Hepatocyte (in vitro differentiated cells): ENCODE results near the gene CPSF6. TPM values are rescaled to one million over a fixed set of nuclear protein-coding genes. Genes with fewer than 3 reads are reported as not detected.

Experiments used
- DNase-seq: peaks from one replicate; pipeline ENCODE4 v3.0.0-alpha.2; 2016; ENCODE audit warnings: low spot score
- H2AFZ ChIP-seq: fragments of 200-600 bp; sonication (generic); 2 replicates; pipeline ENCODE4 v1.6.0; 2016; ENCODE audit warnings: antibody characterized with exemption, mild to moderate bottlenecking
- H3K27ac ChIP-seq: fragments of 200-600 bp; sonication (generic); 2 replicates; pipeline ENCODE4 v1.5.1; 2016; ENCODE audit warnings: mild to moderate bottlenecking
- H3K27me3 ChIP-seq: fragments of 200-600 bp; sonication (generic); 2 replicates; pipeline ENCODE4 v1.6.1; 2016
- H3K36me3 ChIP-seq: fragments of 200-600 bp; sonication (generic); replicated peaks from 2 replicates; pipeline ENCODE4 v1.5.1; 2016; ENCODE audit warnings: low read depth; ENCODE audit not compliant: insufficient read depth
- H3K4me1 ChIP-seq: fragments of 200-600 bp; sonication (generic); 2 replicates; pipeline ENCODE4 v1.5.1; 2016; ENCODE audit warnings: mild to moderate bottlenecking, moderate library complexity; ENCODE audit not compliant: insufficient read depth
- H3K4me2 ChIP-seq: fragments of 200-600 bp; sonication (generic); 2 replicates; pipeline ENCODE4 v1.6.0; 2016
- H3K4me3 ChIP-seq: fragments of 200-600 bp; sonication (generic); 2 replicates; pipeline ENCODE4 v1.5.1; 2016; ENCODE audit warnings: mild to moderate bottlenecking
- H3K79me2 ChIP-seq: fragments of 200-600 bp; sonication (generic); 2 replicates; pipeline ENCODE4 v1.6.0; 2017; ENCODE audit warnings: mild to moderate bottlenecking
- H3K9me2 ChIP-seq: fragments of 200-600 bp; sonication (generic); replicated peaks from 2 replicates; pipeline ENCODE4 v1.6.0; 2017; ENCODE audit warnings: mild to moderate bottlenecking; ENCODE audit not compliant: insufficient read depth
- H3K9me3 ChIP-seq: fragments of 200-600 bp; sonication (generic); 2 replicates; pipeline ENCODE4 v1.5.1; 2016; ENCODE audit warnings: low read depth, mild to moderate bottlenecking
- H4K20me1 ChIP-seq: fragments of 200-600 bp; sonication (generic); 2 replicates; pipeline ENCODE4 v1.6.0; 2016; ENCODE audit warnings: mild to moderate bottlenecking; ENCODE audit not compliant: insufficient read depth, poor library complexity, severe bottlenecking
- EZH2 ChIP-seq: fragments of 200-600 bp; sonication (generic); IDR thresholded peaks from 2 replicates; pipeline ENCODE4 v1.6.1; 2016; ENCODE audit warnings: antibody characterized with exemption, mild to moderate bottlenecking, borderline replicate concordance
- EZH2phosphoT487 ChIP-seq: fragments of 200-600 bp; sonication (generic); IDR thresholded peaks from one replicate; pipeline ENCODE4 v1.6.1; 2018; ENCODE audit warnings: antibody characterized with exemption, mild to moderate bottlenecking, low read depth, moderate library complexity; ENCODE audit not compliant: unreplicated experiment, severe bottlenecking
- WGBS: methylation state at CpG from one replicate; pipeline ENCODE4 v1.1.6; 2016; ENCODE audit warnings: low lambda C conversion rate; ENCODE audit errors: missing lambda C conversion rate; 5-methylcytosine and 5-hydroxymethylcytosine counted together
- polyA plus RNA-seq: library from polyadenylated mRNA; unstranded; fragments of >200 nt; fragmentation: Nextera tagmentation; extraction: Ambion mirVana; gene quantifications from 2 replicates; pipeline ENCODE4 v1.2.1, GENCODE V29; 2016
- total RNA-seq: library from RNA; depleted of rRNA; stranded (reverse); fragments of >200 nt; gene quantifications from 2 replicates; pipeline ENCODE4 v1.2.3, GENCODE V29; 2014
- TF ChIP-seq, protein P1 (sequence below): fragments of 200-600 bp; sonication (generic); IDR thresholded peaks from 2 replicates; pipeline ENCODE4 v1.5.1; 2016; ENCODE audit warnings: antibody characterized with exemption, mild to moderate bottlenecking; ENCODE audit not compliant: poor library complexity

CPSF6 gene
- total and polyA plus RNA-seq, 2 experiments from 2014 or later, result 40.1 to 44.5 TPM

DNA sequence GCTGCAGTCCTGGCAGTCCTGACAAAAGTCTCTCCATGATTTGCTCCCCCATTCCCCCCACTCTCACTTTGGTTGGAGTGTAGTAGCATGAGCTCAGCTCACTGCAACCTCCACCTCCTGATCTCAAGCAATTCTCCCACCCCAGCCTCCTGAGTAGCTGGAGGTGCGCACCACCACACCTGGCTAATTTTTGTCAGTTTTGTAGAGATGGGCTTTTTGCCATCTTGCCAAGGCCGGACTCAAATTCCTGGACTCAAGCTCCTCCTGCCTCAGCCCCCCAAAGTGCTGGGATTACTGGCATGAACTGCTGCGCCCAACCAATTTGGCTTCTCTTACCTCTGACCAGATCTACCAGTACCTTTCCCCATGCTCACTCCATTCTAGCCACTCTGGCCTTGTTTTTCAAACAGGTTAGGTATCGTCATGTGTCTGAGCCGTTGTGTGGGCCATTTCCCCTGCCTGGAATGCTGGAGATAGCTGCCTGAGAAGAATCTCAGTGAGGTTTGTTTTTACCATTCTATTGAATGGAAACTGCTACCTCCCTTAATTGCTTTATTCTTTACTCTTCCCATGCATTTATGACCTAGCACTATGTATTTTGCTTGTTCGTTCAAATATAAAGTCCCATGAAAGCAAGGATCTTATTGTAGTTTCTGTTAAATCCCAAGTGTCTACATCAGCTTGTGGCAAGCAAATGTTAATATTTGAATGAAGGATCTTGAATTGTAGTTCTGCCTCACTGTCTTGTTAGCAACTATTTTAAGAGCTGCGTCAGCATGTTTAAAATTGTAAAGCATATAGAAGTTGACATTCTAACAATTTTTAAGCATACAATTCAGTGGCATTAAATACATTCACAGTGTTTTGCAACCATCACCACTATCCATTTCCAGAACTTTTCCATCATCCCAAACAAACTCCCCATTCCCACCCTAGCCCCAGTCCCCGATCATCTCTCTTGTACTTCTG is 39.7 kb downstream of the CPSF6 start:
- Histone ChIP-seq H3K4me3 (no peak overlapping the region), H3K27me3 (peaks cover 11% of the 10 kb centered on the region), H3K4me2 (no peak overlapping the region), H3K79me2 (no peaks in the 10 kb centered on the region), H3K27ac (no peak overlapping the region), H3K36me3 (no peaks in the 10 kb centered on the region), H3K9me2 (no peaks in the 10 kb centered on the region), H2AFZ (no peak overlapping the region), H4K20me1 (no peaks in the 10 kb centered on the region), H3K4me1 (peaks cover 7% of the 10 kb centered on the region), H3K9me3 (no peaks in the 10 kb centered on the region)
- 82% methylated on average over 8 of the region's 8 CpGs for WGBS
- TF ChIP-seq EZH2 (no peak), EZH2phosphoT487 (no peak)
- TF ChIP-seq, protein P1, sequence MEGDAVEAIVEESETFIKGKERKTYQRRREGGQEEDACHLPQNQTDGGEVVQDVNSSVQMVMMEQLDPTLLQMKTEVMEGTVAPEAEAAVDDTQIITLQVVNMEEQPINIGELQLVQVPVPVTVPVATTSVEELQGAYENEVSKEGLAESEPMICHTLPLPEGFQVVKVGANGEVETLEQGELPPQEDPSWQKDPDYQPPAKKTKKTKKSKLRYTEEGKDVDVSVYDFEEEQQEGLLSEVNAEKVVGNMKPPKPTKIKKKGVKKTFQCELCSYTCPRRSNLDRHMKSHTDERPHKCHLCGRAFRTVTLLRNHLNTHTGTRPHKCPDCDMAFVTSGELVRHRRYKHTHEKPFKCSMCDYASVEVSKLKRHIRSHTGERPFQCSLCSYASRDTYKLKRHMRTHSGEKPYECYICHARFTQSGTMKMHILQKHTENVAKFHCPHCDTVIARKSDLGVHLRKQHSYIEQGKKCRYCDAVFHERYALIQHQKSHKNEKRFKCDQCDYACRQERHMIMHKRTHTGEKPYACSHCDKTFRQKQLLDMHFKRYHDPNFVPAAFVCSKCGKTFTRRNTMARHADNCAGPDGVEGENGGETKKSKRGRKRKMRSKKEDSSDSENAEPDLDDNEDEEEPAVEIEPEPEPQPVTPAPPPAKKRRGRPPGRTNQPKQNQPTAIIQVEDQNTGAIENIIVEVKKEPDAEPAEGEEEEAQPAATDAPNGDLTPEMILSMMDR, result no peak
- no peak for DNase-seq

DNA sequence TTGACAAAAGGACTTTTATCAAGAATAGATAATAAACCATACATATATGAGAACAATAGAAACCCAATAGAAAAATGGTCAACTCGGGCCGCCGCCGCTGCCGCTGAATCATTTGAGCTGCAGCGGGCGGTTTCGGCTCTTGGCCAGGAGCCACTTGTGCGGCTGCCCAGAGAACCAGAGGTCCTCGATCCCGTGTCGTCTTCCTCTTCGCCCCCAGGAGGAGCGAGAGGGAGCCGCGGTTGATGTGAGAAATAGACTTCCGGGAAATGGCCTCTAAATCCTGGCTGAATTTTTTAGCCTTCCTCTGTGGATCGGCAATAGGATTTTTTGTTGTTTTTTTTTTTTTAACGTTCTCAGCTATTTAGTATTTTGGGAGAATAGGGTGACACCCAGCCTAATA is 44.8 kb downstream of the CPSF6 start:
- Histone ChIP-seq H3K27ac (no peak overlapping the region), H3K4me1 (peaks cover 7% of the 10 kb centered on the region), H3K4me3 (no peak overlapping the region), H3K9me2 (no peaks in the 10 kb centered on the region), H3K4me2 (peak overlapping the region; percentile 68), H2AFZ (no peak overlapping the region), H3K27me3 (peaks cover 18% of the 10 kb centered on the region), H3K79me2 (no peaks in the 10 kb centered on the region), H4K20me1 (no peaks in the 10 kb centered on the region), H3K36me3 (no peaks in the 10 kb centered on the region), H3K9me3 (no peaks in the 10 kb centered on the region)
- 9% methylated on average over 19 of the region's 19 CpGs for WGBS
- peak; percentile 75 for DNase-seq
- TF ChIP-seq, protein P1, result no peak
- TF ChIP-seq EZH2phosphoT487, result no peak
- TF ChIP-seq EZH2, result no peak

DNA sequence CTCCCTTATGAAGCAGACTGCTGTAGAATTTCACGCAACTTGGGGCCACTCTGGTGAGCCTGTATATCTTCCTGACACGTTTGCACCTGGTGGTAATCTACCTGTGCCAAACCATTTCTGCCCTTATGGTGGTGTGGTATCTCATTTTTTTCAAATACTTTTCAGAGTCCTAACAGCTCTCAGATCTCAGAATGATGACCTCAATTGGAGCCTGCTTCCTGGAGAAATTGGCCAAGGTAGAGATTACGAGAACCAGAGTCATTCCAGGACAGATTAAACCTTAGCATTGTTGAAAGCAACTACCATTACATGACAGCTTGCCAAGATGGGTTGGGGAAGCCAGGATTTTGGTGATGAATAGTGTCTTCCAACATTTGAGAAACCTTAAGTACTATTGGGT is 48.2 kb downstream of the CPSF6 start:
- no peak overlapping the region for H3K4me3 ChIP-seq
- no peak for DNase-seq
- no peaks in the 10 kb centered on the region for H3K9me2 ChIP-seq
- no peaks in the 10 kb centered on the region for H3K79me2 ChIP-seq
- no peak overlapping the region for H2AFZ ChIP-seq
- H3K27me3 ChIP-seq, result peaks cover 18% of the 10 kb centered on the region
- 67% methylated on average over 3 of the region's 3 CpGs for WGBS
- no peak overlapping the region for H3K27ac ChIP-seq
- H3K9me3 ChIP-seq, result no peaks in the 10 kb centered on the region
- no peak overlapping the region for H3K4me2 ChIP-seq
- H3K36me3 ChIP-seq, result no peaks in the 10 kb centered on the region
- H4K20me1 ChIP-seq, result no peaks in the 10 kb centered on the region
- TF ChIP-seq EZH2phosphoT487, result no peak
- TF ChIP-seq EZH2, result no peak
- TF ChIP-seq, protein P1, result no peak
- peaks cover 7% of the 10 kb centered on the region for H3K4me1 ChIP-seq
